K562 (cell line): ENCODE data around the gene HAT1. TPM values are rescaled to one million over a fixed set of nuclear protein-coding genes. Genes with fewer than 3 reads are reported as not detected.
A peak's percentile ranks its signal among the peaks of the same experiment; 100 is the strongest.

ENCODE experiments used
- ARID1B ChIP-seq: fragments of 450-650 bp; IDR thresholded peaks from 2 replicates; pipeline ENCODE4 v1.6.1; 2016; ENCODE audit warnings: antibody characterized with exemption, mild to moderate bottlenecking, inconsistent platforms
- ARNT ChIP-seq, 2 experiments: fragments of 450-650 bp; IDR thresholded peaks; 2 replicates each; pipeline ENCODE4 v1.6.1; 2016; ENCODE audit warnings: mild to moderate bottlenecking in 1 of 2
- ATF1 ChIP-seq, 2 experiments: fragments of 450-650 bp in 1 of 2; IDR thresholded peaks; 2 replicates each; pipeline ENCODE4 v1.6.1; 2016; ENCODE audit warnings: missing compliant biosample characterization in 1 of 2, missing genetic modification characterization in 1 of 2
- ATF7 ChIP-seq: fragments of 450-650 bp; IDR thresholded peaks from 2 replicates; pipeline ENCODE4 v1.7.1; 2014; ENCODE audit warnings: mild to moderate bottlenecking, moderate library complexity
- E2F4 ChIP-seq: sonication (generic); formaldehyde crosslinking; IDR thresholded peaks from 2 replicates; pipeline ENCODE4 v1.8.0; 2022; ENCODE audit warnings: mild to moderate bottlenecking, low read depth, missing genetic modification reagents
- ELF2 ChIP-seq: fragments of 250-450 bp; sonication (Bioruptor Pico); IDR thresholded peaks from 2 replicates; pipeline ENCODE4 v1.5.0; 2021; ENCODE audit warnings: mild to moderate bottlenecking
- EP400 ChIP-seq: fragments of 450-650 bp; IDR thresholded peaks from 2 replicates; pipeline ENCODE4 v1.6.1; 2017; ENCODE audit warnings: antibody characterized with exemption, mild to moderate bottlenecking, moderate library complexity
- GATAD2B ChIP-seq: fragments of 450-650 bp; IDR thresholded peaks from 2 replicates; pipeline ENCODE4 v1.6.1; 2017; ENCODE audit warnings: mild to moderate bottlenecking, borderline replicate concordance
- HDAC1 ChIP-seq, 2 experiments: fragments of 450-650 bp; IDR thresholded peaks; 2 replicates each; pipeline ENCODE4 v1.6.1; 2016 to 2017; ENCODE audit warnings: inconsistent platforms in 1 of 2, mild to moderate bottlenecking in 1 of 2, moderate library complexity in 1 of 2
- KLF10 ChIP-seq: fragments of 250-450 bp; sonication (Bioruptor Pico); IDR thresholded peaks from 2 replicates; pipeline ENCODE4 v1.6.1; 2021; ENCODE audit warnings: matching md5 sums
- LEF1 ChIP-seq: fragments of 450-650 bp; IDR thresholded peaks from 2 replicates; pipeline ENCODE4 v1.6.1; 2016; ENCODE audit warnings: mild to moderate bottlenecking
- MCM7 ChIP-seq, 2 experiments: fragments of 450-650 bp; IDR thresholded peaks; 2 replicates each; pipeline ENCODE4 v1.6.1; 2016 to 2018
- MEIS2 ChIP-seq: fragments of 450-650 bp; IDR thresholded peaks from 2 replicates; pipeline ENCODE4 v1.6.1; 2014; ENCODE audit warnings: mild to moderate bottlenecking; ENCODE audit not compliant: partially characterized antibody
- MYC ChIP-seq, 2 experiments: fragments of 250-450 bp in 1 of 2; sonication (Bioruptor Pico) in 1 of 2; IDR thresholded peaks; 2 replicates each; pipeline versions ENCODE4 v1.5.1 to v1.6.1; 2012 to 2021; ENCODE audit warnings: low read depth in 2 of 2, borderline replicate concordance in 1 of 2, improper control_type of control experiment in 1 of 2, low read length in 1 of 2, mild to moderate bottlenecking in 1 of 2, moderate library complexity in 1 of 2
- NR1H2 ChIP-seq: sonication (generic); formaldehyde crosslinking; IDR thresholded peaks from 2 replicates; pipeline ENCODE4 v1.4.0; 2020; ENCODE audit warnings: mild to moderate bottlenecking, missing genetic modification reagents
- SIN3B ChIP-seq: fragments of 450-650 bp; IDR thresholded peaks from 2 replicates; pipeline ENCODE4 v1.6.1; 2017; ENCODE audit warnings: low read depth, mild to moderate bottlenecking, moderate library complexity
- TCF7 ChIP-seq: sonication (generic); IDR thresholded peaks from 2 replicates; pipeline ENCODE4 v1.6.1; 2016; ENCODE audit warnings: antibody characterized with exemption, borderline replicate concordance
- TRIM28 ChIP-seq: fragments of 450-650 bp; IDR thresholded peaks from 2 replicates; pipeline ENCODE4 v1.6.1; 2017
- ZNF184 ChIP-seq: sonication (generic); formaldehyde crosslinking; IDR thresholded peaks from 2 replicates; pipeline ENCODE4 v1.5.0; 2020; ENCODE audit warnings: missing genetic modification reagents
- ZNF395 ChIP-seq: fragments of 200-800 bp; sonication (Bioruptor generic); IDR thresholded peaks from 2 replicates; pipeline ENCODE4 v1.6.1; 2017; ENCODE audit warnings: missing genetic modification characterization, missing compliant biosample characterization
- ZNF583 ChIP-seq: fragments of 250-450 bp; sonication (Bioruptor Pico); IDR thresholded peaks from 2 replicates; pipeline ENCODE4 v1.4.0; 2020
- ZNF766 ChIP-seq: fragments of 200-800 bp; sonication (Bioruptor generic); conservative IDR thresholded peaks from 2 replicates; pipeline ENCODE4 v1.6.1; 2016; ENCODE audit warnings: missing genetic modification characterization, missing compliant biosample characterization
- polyA plus RNA-seq, 8 experiments: library from polyadenylated mRNA; depleted of rRNA in 4 of 8; stranded (reverse) in 5 of 8; unstranded in 3 of 8; fragments of >200 nt; fragmentation: Nextera tagmentation in 2 of 8; fragmentation: Illumina TruSeq in 1 of 8; extraction: Ambion mirVana in 2 of 8; extraction: Trizol in 1 of 8; gene quantifications; 2 replicates each; pipeline versions ENCODE4 v1.2.1 to v1.2.3, GENCODE V29; 2011 to 2014; ENCODE audit warnings: inconsistent platforms in 1 of 8, missing spikeins in 1 of 8
- total RNA-seq, 7 experiments: library from RNA; depleted of rRNA in 6 of 7; stranded (reverse); fragments of >200 nt in 6 of 7; fragmentation: Illumina TruSeq in 2 of 7; extraction: Trizol in 2 of 7; gene quantifications; 2 replicates each; pipeline versions ENCODE4 v1.2.1 to v1.2.3, GENCODE V29; 2011 to 2021; ENCODE audit warnings: low replicate concordance in 1 of 7
- TF ChIP-seq, protein P1 (sequence below): fragments of 200-800 bp; sonication (Bioruptor generic); IDR thresholded peaks from 2 replicates; pipeline ENCODE4 v1.6.1; 2017; ENCODE audit warnings: missing genetic modification characterization, missing compliant biosample characterization
- TF ChIP-seq, protein P2 (sequence below): sonication (generic); formaldehyde crosslinking; IDR thresholded peaks from 2 replicates; pipeline ENCODE4 v1.8.1; 2023; ENCODE audit warnings: mild to moderate bottlenecking, missing genetic modification reagents, moderate library complexity

The HAT1 gene
- total and polyA plus RNA-seq, 9 of the 15 experiments (the other 6 are each of a cell fraction or from before 2014, with no cell fraction given) = 125 to 384 (median 244) TPM

DNA sequence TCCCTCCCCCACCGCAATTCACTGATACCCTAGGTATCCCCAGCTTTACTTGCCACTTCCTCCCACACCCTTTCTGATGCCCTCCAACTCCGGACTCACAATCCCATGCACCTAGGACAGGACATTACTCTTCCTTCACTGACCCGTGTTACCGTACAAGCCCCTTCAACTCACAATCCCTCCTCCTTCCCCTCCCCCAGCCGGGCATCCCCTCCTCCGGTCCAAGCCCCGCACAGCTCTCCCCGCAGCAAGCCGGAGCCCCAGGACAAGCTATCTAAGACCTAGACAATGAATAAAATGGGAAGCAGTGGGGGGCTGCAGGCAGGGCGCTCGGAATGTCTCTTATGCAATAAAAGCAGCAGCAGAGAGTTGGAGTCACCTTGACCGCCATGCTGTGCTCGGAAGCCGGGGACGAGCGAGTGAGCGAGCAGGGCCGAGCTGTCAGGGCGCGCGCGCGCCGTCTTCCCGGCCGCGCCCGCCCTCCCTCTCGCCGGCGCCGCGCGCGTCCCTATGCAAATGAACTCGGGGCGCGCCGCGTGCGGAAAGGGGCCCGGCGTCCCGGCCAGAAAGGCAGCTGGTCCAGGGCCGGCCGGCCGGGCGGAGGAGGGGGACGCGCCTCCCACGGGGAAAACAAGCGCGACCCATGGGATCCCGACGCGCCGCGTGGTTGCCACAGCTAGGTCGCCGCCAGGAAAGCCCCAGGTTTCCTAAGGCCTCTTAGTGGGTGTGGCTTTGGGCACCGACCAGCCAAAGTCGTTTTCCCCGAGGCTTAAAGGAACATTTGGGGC is 28.2 kb upstream of the HAT1 start, which contains the start of gene SLC25A12 (continued):
- TF ChIP-seq, protein P1, sequence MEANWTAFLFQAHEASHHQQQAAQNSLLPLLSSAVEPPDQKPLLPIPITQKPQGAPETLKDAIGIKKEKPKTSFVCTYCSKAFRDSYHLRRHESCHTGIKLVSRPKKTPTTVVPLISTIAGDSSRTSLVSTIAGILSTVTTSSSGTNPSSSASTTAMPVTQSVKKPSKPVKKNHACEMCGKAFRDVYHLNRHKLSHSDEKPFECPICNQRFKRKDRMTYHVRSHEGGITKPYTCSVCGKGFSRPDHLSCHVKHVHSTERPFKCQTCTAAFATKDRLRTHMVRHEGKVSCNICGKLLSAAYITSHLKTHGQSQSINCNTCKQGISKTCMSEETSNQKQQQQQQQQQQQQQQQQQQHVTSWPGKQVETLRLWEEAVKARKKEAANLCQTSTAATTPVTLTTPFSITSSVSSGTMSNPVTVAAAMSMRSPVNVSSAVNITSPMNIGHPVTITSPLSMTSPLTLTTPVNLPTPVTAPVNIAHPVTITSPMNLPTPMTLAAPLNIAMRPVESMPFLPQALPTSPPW (CRISPR knock-in tag) = peak; percentile 89
- TF ChIP-seq TCF7 (0 out of 2 replicates have a peak, but pooled peaks have one; percentile 20), LEF1 (0 out of 2 replicates have a peak, but pooled peaks have one; percentile 13), ATF7 (peak; percentile 81), EP400 (peak; percentile 77; the same call in 1 of the 2 replicates), MEIS2 (peak; percentile 73), KLF10 (CRISPR knock-in tag) (no peak), ZNF583 (CRISPR knock-in tag) (0 out of 2 replicates have a peak, but pooled peaks have one; percentile 48), NR1H2 (CRISPR knock-in tag) (peak; percentile 56; the same call in 1 of the 2 replicates), GATAD2B (0 out of 2 replicates have a peak, but pooled peaks have one; percentile 64), TRIM28 (peak; percentile 14; the same call in 1 of the 2 replicates), ZNF184 (CRISPR knock-in tag) (no peak), E2F4 (CRISPR knock-in tag) (peak; percentile 49; the same call in 1 of the 2 replicates), MCM7 (IDR thresholded peaks at IDR 0.05) (no peak), MYC (IDR thresholded peaks at IDR 0.05; ENCODE audit: low read depth, low read length) (peak; percentile 93), MYC (CRISPR knock-in tag; IDR thresholded peaks at IDR 0.05; ENCODE audit: borderline replicate concordance, low read depth) (peak; percentile 49; the same call in 1 of the 2 replicates), ZNF766 (CRISPR knock-in tag) (peak; percentile 93), ZNF395 (CRISPR knock-in tag) (peak; percentile 91), SIN3B (peak; percentile 38; the same call in 1 of the 2 replicates), ELF2 (CRISPR knock-in tag) (no peak), HDAC1 (IDR thresholded peaks at IDR 0.05) (peak; percentile 27 to 74; a peak in 3 of 4 replicates), ARNT (IDR thresholded peaks at IDR 0.05) (no peak), ARID1B (peak; percentile 52), ATF1 (CRISPR knock-in tag; IDR thresholded peaks at IDR 0.05) (no peak), ATF1 (tag; IDR thresholded peaks at IDR 0.05) (peak; percentile 56)
- TF ChIP-seq, protein P2, sequence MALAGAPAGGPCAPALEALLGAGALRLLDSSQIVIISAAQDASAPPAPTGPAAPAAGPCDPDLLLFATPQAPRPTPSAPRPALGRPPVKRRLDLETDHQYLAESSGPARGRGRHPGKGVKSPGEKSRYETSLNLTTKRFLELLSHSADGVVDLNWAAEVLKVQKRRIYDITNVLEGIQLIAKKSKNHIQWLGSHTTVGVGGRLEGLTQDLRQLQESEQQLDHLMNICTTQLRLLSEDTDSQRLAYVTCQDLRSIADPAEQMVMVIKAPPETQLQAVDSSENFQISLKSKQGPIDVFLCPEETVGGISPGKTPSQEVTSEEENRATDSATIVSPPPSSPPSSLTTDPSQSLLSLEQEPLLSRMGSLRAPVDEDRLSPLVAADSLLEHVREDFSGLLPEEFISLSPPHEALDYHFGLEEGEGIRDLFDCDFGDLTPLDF (CRISPR knock-in tag) = peak; percentile 86; the same call in 1 of the 2 replicates
